Trophoblast cell (in vitro differentiated cells and primary cell): ENCODE data around the gene KRT23.
"Not testable (repeated sequence)": the region's sequence is repeated elsewhere in the genome, so short reads cannot be mapped to it uniquely, and the experiment has no call there.

Source experiments
- DNase-seq, 2 donors: peaks; one replicate each; pipeline ENCODE4 v3.0.0-alpha.2; 2016
- H2AFZ ChIP-seq: 2 replicates; pipeline ENCODE4 v1.6.1; 2013; ENCODE audit warnings: low read length, moderate library complexity, mild to moderate bottlenecking; ENCODE audit not compliant: insufficient read depth, poor library complexity
- H2AK5ac ChIP-seq: 2 replicates; pipeline ENCODE4 v1.6.1; 2013; ENCODE audit warnings: mild to moderate bottlenecking, low read length
- H2BK120ac ChIP-seq: 2 replicates; pipeline ENCODE4 v1.6.1; 2013; ENCODE audit warnings: low read length, mild to moderate bottlenecking, moderate library complexity; ENCODE audit not compliant: insufficient read depth, poor library complexity
- H2BK12ac ChIP-seq: 2 replicates; pipeline ENCODE4 v1.6.1; 2013; ENCODE audit warnings: mild to moderate bottlenecking, low read length, moderate library complexity
- H2BK5ac ChIP-seq: 2 replicates; pipeline ENCODE4 v1.6.1; 2013; ENCODE audit warnings: low read length, low read depth, moderate library complexity, mild to moderate bottlenecking; ENCODE audit not compliant: poor library complexity
- H3K14ac ChIP-seq: 2 replicates; pipeline ENCODE4 v1.6.1; 2013; ENCODE audit warnings: mild to moderate bottlenecking, low read length
- H3K18ac ChIP-seq: 2 replicates; pipeline ENCODE4 v1.6.1; 2013; ENCODE audit warnings: mild to moderate bottlenecking, low read length
- H3K23ac ChIP-seq: 2 replicates; pipeline ENCODE4 v1.6.1; 2013; ENCODE audit warnings: low read length
- H3K27ac ChIP-seq: 2 replicates; pipeline ENCODE4 v1.5.1; 2013; ENCODE audit warnings: low read depth, mild to moderate bottlenecking, inconsistent platforms, low read length, moderate library complexity
- H3K27me3 ChIP-seq: 2 replicates; pipeline ENCODE4 v1.6.1; 2013; ENCODE audit warnings: inconsistent platforms, mild to moderate bottlenecking, low read length, moderate library complexity; ENCODE audit not compliant: insufficient read depth
- H3K36me3 ChIP-seq, 2 experiments: 1 replicate in 1 of 2; 2 replicates in 1 of 2; pipeline ENCODE4 v1.6.1; 2013; ENCODE audit warnings: low read length in 2 of 2, mild to moderate bottlenecking in 2 of 2, moderate library complexity in 1 of 2; ENCODE audit not compliant: insufficient read depth in 2 of 2, control insufficient read depth in 1 of 2
- H3K4ac ChIP-seq: 2 replicates; pipeline ENCODE4 v1.6.1; 2013; ENCODE audit warnings: low read depth, mild to moderate bottlenecking, low read length, moderate library complexity
- H3K4me1 ChIP-seq, 2 experiments: 1 replicate in 1 of 2; 2 replicates in 1 of 2; pipeline ENCODE4 v1.6.1; 2013; ENCODE audit warnings: low read length in 2 of 2, mild to moderate bottlenecking in 2 of 2, moderate library complexity in 1 of 2; ENCODE audit not compliant: insufficient read depth in 2 of 2, control insufficient read depth in 1 of 2
- H3K4me2 ChIP-seq: 2 replicates; pipeline ENCODE4 v1.6.1; 2013; ENCODE audit warnings: inconsistent platforms, mild to moderate bottlenecking, low read length, moderate library complexity
- H3K4me3 ChIP-seq: 2 replicates; pipeline ENCODE4 v1.5.1; 2013; ENCODE audit warnings: mild to moderate bottlenecking, low read depth, low read length, inconsistent platforms
- H3K79me1 ChIP-seq: one replicate; pipeline ENCODE4 v1.6.1; 2013; ENCODE audit warnings: low read length
- H3K79me2 ChIP-seq: 2 replicates; pipeline ENCODE4 v1.6.1; 2013; ENCODE audit warnings: low read length, mild to moderate bottlenecking; ENCODE audit not compliant: control insufficient read depth, insufficient read depth, poor library complexity
- H3K9ac ChIP-seq: 2 replicates; pipeline ENCODE4 v1.6.1; 2013; ENCODE audit warnings: mild to moderate bottlenecking, low read length
- H3K9me3 ChIP-seq: 2 replicates; pipeline ENCODE4 v1.6.1; 2013; ENCODE audit warnings: low read depth, mild to moderate bottlenecking, control low read depth, inconsistent platforms, low read length; ENCODE audit not compliant: insufficient read depth
- H4K12ac ChIP-seq: 2 replicates; pipeline ENCODE4 v1.6.1; 2013; ENCODE audit warnings: low read depth, mild to moderate bottlenecking, low read length, moderate library complexity
- H4K8ac ChIP-seq: 2 replicates; pipeline ENCODE4 v1.6.1; 2013; ENCODE audit warnings: low read depth, mild to moderate bottlenecking, low read length, moderate library complexity
- H4K91ac ChIP-seq: one replicate; pipeline ENCODE4 v1.6.1; 2013; ENCODE audit warnings: low read depth, mild to moderate bottlenecking, low read length, moderate library complexity
- WGBS: extraction: QIAGEN DNeasy Blood & Tissue Kit; methylation state at CpG from one replicate; pipeline ENCODE4 v1.1.7; 2013; ENCODE audit warnings: missing lambda C conversion rate; ENCODE audit not compliant: insufficient read length, insufficient coverage; ENCODE audit errors: extremely low coverage; 5-methylcytosine and 5-hydroxymethylcytosine counted together

Gene KRT23

DNA sequence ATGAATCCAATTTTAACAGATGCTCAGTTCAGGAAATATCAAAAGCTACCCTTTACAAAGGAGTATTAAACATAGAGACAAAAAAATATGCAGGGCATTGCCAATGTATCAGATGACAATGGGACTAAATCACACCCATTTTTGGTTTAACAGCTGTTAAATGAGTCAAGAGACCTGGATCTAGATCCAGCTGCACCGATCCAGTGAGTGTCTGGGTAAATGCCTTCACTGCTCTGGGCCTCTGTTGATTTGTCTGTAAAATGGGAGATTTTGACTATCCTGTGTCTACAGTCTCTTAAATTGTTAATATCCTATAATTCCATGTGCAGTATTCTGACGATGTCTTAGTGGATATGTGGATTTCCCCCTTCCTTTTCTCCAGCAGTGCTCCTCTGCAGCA is 16.4 kb downstream of the KRT23 start:
- no peak overlapping the region for H2BK12ac ChIP-seq
- H2AK5ac ChIP-seq: no peak overlapping the region
- H4K8ac ChIP-seq: no peak overlapping the region
- H3K4me1 ChIP-seq: peaks cover 4 to 8% of the 10 kb centered on the region in 2 experiments
- H3K27ac ChIP-seq: no peak overlapping the region
- WGBS: no CpG with 5 or more reads among the region's 2 CpGs
- H3K14ac ChIP-seq: no peak overlapping the region
- no peak overlapping the region for H3K4me2 ChIP-seq
- DNase-seq: no peak
- H2BK120ac ChIP-seq: no peak overlapping the region
- H3K79me1 ChIP-seq: peaks cover 6% of the 10 kb centered on the region
- no peaks in the 10 kb centered on the region for H3K27me3 ChIP-seq
- no peaks in the 10 kb centered on the region for H3K9me3 ChIP-seq
- no peak overlapping the region for H3K18ac ChIP-seq
- no peak overlapping the region for H3K9ac ChIP-seq
- H4K91ac ChIP-seq: no peak overlapping the region
- H3K23ac ChIP-seq: no peak overlapping the region
- H3K4ac ChIP-seq: no peak overlapping the region
- H3K79me2 ChIP-seq: no peaks in the 10 kb centered on the region
- H2BK5ac ChIP-seq: no peak overlapping the region
- peaks cover 2% of the 10 kb centered on the region in 2 experiments for H3K36me3 ChIP-seq
- H3K4me3 ChIP-seq: no peak overlapping the region
- no peak overlapping the region for H4K12ac ChIP-seq
- no peak overlapping the region for H2AFZ ChIP-seq

DNA sequence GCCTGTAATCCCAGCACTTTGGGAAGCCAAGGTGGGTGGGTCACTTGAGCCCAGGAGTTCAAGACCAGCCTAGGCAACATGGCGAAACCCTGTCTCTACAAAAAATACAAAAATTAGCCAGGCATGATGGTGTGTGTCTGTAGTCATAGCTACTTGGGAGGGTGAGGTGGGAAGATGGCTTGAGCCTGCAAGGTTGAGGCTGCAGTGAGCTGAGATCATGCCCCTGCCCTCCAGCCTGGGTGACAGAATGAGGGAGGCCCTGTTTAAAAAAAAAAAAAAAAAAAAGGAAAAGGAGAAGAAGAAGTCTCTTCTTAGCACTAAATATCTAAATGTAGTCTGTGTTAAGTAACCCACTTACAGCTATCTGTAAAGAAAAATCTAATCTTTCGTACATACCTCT is 20.3 kb downstream of the KRT23 start:
- H2AFZ ChIP-seq, H4K12ac ChIP-seq, H3K23ac ChIP-seq, H3K4ac ChIP-seq, H3K79me2 ChIP-seq, H3K36me3 ChIP-seq, H3K18ac ChIP-seq, H3K4me3 ChIP-seq, H2BK5ac ChIP-seq, H3K27me3 ChIP-seq, H3K9ac ChIP-seq, H3K79me1 ChIP-seq, DNase-seq, H3K27ac ChIP-seq, H3K4me2 ChIP-seq, H3K4me1 ChIP-seq, H4K8ac ChIP-seq, H2AK5ac ChIP-seq, H4K91ac ChIP-seq, H2BK120ac ChIP-seq, H3K9me3 ChIP-seq, H3K14ac ChIP-seq: not testable (repeated sequence)
- no CpG with 5 or more reads among the region's 2 CpGs for WGBS
- H2BK12ac ChIP-seq: peak overlapping the region; percentile 5

- Histone ChIP-seq H2BK5ac (peak overlapping the region; percentile 18), H3K14ac (no peak overlapping the region), H2BK120ac (no peak overlapping the region), H3K79me2 (no peaks in the 10 kb centered on the region), H2AFZ (no peak overlapping the region), H3K9ac (no peak overlapping the region), H3K79me1 (peaks cover 6% of the 10 kb centered on the region), H3K4ac (no peak overlapping the region), H2BK12ac (no peak overlapping the region), H4K12ac (no peak overlapping the region), H3K4me3 (no peak overlapping the region), H2AK5ac (no peak overlapping the region), H3K18ac (no peak overlapping the region), H4K8ac (no peak overlapping the region), H3K27ac (no peak overlapping the region), H3K36me3 (no peaks in the 10 kb centered on the region), H3K9me3 (no peaks in the 10 kb centered on the region), H3K27me3 (no peaks in the 10 kb centered on the region), H3K23ac (no peak overlapping the region), H3K4me2 (no peak overlapping the region), H3K4me1 (peaks cover 5 to 6% of the 10 kb centered on the region in 2 experiments), H4K91ac (no peak overlapping the region)
- no CpG with 5 or more reads among the region's 1 CpG for WGBS
- peak; percentile 96 to 97 for DNase-seq
Observed at GRCh38 chr17:40916366-40916765, 21.1 kb downstream of the KRT23 start.

- peak in 1 of 2 donors; percentile 89 for DNase-seq
- Histone ChIP-seq H3K27ac (no peak overlapping the region), H2BK120ac (peak overlapping the region; percentile 52), H3K4ac (no peak overlapping the region), H3K27me3 (no peaks in the 10 kb centered on the region), H3K4me3 (no peak overlapping the region), H4K91ac (no peak overlapping the region), H4K12ac (no peak overlapping the region), H3K14ac (no peak overlapping the region), H3K9me3 (no peaks in the 10 kb centered on the region), H2AFZ (no peak overlapping the region), H3K9ac (no peak overlapping the region), H3K36me3 (no peaks in the 10 kb centered on the region), H2BK5ac (peak overlapping the region; percentile 36), H3K79me2 (no peaks in the 10 kb centered on the region), H3K18ac (no peak overlapping the region), H2BK12ac (peak overlapping the region; percentile 25), H2AK5ac (no peak overlapping the region), H3K4me2 (no peak overlapping the region), H3K4me1 (peaks cover 5 to 7% of the 10 kb centered on the region in 2 experiments), H3K23ac (no peak overlapping the region), H4K8ac (no peak overlapping the region), H3K79me1 (peaks cover 6% of the 10 kb centered on the region)
- WGBS: no CpG with 5 or more reads among the region's 2 CpGs
Observed at GRCh38 chr17:40915721-40916256, 21.7 kb downstream of the KRT23 start.
